Naive thymus-derived CD4-positive, alpha-beta T cell (primary cell): ENCODE data around the gene SIK2. TPM values are rescaled to one million over a fixed set of nuclear protein-coding genes. Genes with fewer than 3 reads are reported as not detected.

Experiments
- ATAC-seq: fragments of 150-1000 bp; cut with Tn5 transposase; 2 replicates; pipeline ENCODE4 v1.10.0; 2021; ENCODE audit warnings: mild to moderate bottlenecking, moderate library complexity
- CTCF ChIA-PET: fragments of 350-600 bp; sonication (Branson Sonifier 250); formaldehyde crosslinking; loops from one replicate; lab custom pipeline; 2021; ENCODE audit warnings: antibody characterized with exemption; lab: Charles Lee
- POLR2A ChIA-PET: fragments of 350-600 bp; sonication (Branson Sonifier 250); formaldehyde crosslinking; loops from one replicate; lab custom pipeline; 2021; ENCODE audit warnings: antibody characterized with exemption, inconsistent platforms; lab: Charles Lee
- DNase-seq, 9 donors: peaks; one replicate each; pipeline versions ENCODE4 v3.0.0 to v3.0.0-alpha.2; 2020 to 2022; ENCODE audit warnings: mixed read lengths in 1 of 9
- H3K27ac ChIP-seq: one replicate; pipeline ENCODE4 v1.7.0; 2013; ENCODE audit warnings: mild to moderate bottlenecking, low read depth, low read length, moderate library complexity
- H3K27me3 ChIP-seq, 2 donors: one replicate each; pipeline ENCODE4 v1.7.0; 2013; ENCODE audit warnings: low read length in 2 of 2, mild to moderate bottlenecking in 2 of 2, moderate library complexity in 2 of 2; ENCODE audit not compliant: control insufficient read depth in 2 of 2, insufficient read depth in 2 of 2
- H3K36me3 ChIP-seq, 3 experiments: 1 replicate in 2 of 3; 2 replicates in 1 of 3; pipeline ENCODE4 v1.7.0; 2013; ENCODE audit warnings: low read length in 3 of 3, mild to moderate bottlenecking in 3 of 3, moderate library complexity in 1 of 3; ENCODE audit not compliant: insufficient read depth in 3 of 3, control insufficient read depth in 2 of 3
- H3K4me1 ChIP-seq, 2 donors: one replicate each; pipeline ENCODE4 v1.7.0; 2013; ENCODE audit warnings: low read length in 2 of 2, mild to moderate bottlenecking in 2 of 2, moderate library complexity in 1 of 2; ENCODE audit not compliant: control insufficient read depth in 2 of 2, insufficient read depth in 2 of 2
- H3K4me3 ChIP-seq: 2 replicates; pipeline ENCODE4 v1.7.0; 2013; ENCODE audit warnings: mild to moderate bottlenecking, low read length
- H3K9me3 ChIP-seq, 3 experiments: 1 replicate in 2 of 3; 2 replicates in 1 of 3; pipeline ENCODE4 v1.7.0; 2013; ENCODE audit warnings: low read length in 3 of 3; ENCODE audit not compliant: control insufficient read depth in 2 of 3
- H3K27ac Mint-ChIP-seq, 9 donors: one replicate each; pipeline ENCODE4 v1.8.0; 2020 to 2022; ENCODE audit warnings: mixed read lengths in 9 of 9, mild to moderate bottlenecking in 8 of 9, moderate library complexity in 5 of 9, inconsistent platforms in 2 of 9
- H3K27me3 Mint-ChIP-seq, 5 donors: one replicate each; pipeline ENCODE4 v1.8.0; 2021 to 2022; ENCODE audit warnings: mixed read lengths in 5 of 5, mild to moderate bottlenecking in 1 of 5
- H3K36me3 Mint-ChIP-seq, 5 donors: one replicate each; pipeline ENCODE4 v1.8.0; 2020 to 2022; ENCODE audit warnings: mixed read lengths in 5 of 5, mild to moderate bottlenecking in 3 of 5, inconsistent platforms in 1 of 5
- H3K4me1 Mint-ChIP-seq, 7 donors: one replicate each; pipeline ENCODE4 v1.8.0; 2020 to 2022; ENCODE audit warnings: mixed read lengths in 7 of 7, mild to moderate bottlenecking in 3 of 7, inconsistent platforms in 1 of 7
- H3K4me3 Mint-ChIP-seq, 10 donors: one replicate each; pipeline ENCODE4 v1.8.0; 2020 to 2022; ENCODE audit warnings: mild to moderate bottlenecking in 10 of 10, mixed read lengths in 10 of 10, moderate library complexity in 6 of 10, inconsistent platforms in 2 of 10
- H3K9me3 Mint-ChIP-seq, 11 donors: one replicate each; pipeline ENCODE4 v1.8.0; 2020 to 2022; ENCODE audit warnings: mixed read lengths in 11 of 11, mild to moderate bottlenecking in 4 of 11, inconsistent platforms in 1 of 11, moderate library complexity in 1 of 11
- intact Hi-C, 2 donors: fragments of 100-400 bp; cut with micrococcal nuclease; formaldehyde crosslinking; loops; one replicate each; pipeline ENCODE4 v1.15.1; 2023
- polyA plus RNA-seq, 2 donors: library from polyadenylated mRNA; unstranded; fragments of 300-500 nt; fragmentation: Illumina TruSeq; gene quantifications; one replicate each; pipeline ENCODE4 v1.2.3, GENCODE V29; 2021
- total RNA-seq, 6 experiments: library from RNA in 5 of 6; stranded (reverse) in 5 of 6; gene quantifications; 1 replicate in 5 of 6; 2 replicates in 1 of 6; pipeline ENCODE4 v1.2.3 and lab custom pipeline; 2021 to 2026

Gene SIK2
- total RNA-seq: 10 to 100 TPM in 2 of 5 experiments, 1 to 10 TPM in 3; 7.3 to 12.9 (median 9.8) TPM
- polyA plus RNA-seq: under 1 TPM; 0.19 to 0.26 TPM
- 28.9 reads per million, percentile 59 among the genes with 10 or more reads in this experiment for total RNA-seq (lab: John Stamatoyannopoulos, UW)

GRCh38 chr11:111601979-111602864 is at the start of gene SIK2:
TSS of gene SIK2 (plus strand) at chr11:111602449. CDS start at chr11:111602564, 115 bp downstream.
- peaks cover 16 to 33% (median 25%) of the 10 kb centered on the region in 7 donors for H3K4me1 Mint-ChIP-seq
- peak; percentile 93 for ATAC-seq
- CTCF ChIA-PET: interaction anchor here (1.6 kb wide), 1 partner anchor 13 kb away, joined by 4 read pairs; no protein-coding TSS in a partner anchor

GRCh38 chr11:111554532-111554931 is 47.7 kb upstream of the SIK2 start:
- Histone ChIP-seq H3K4me3 (no peak overlapping the region), H3K36me3 (no peaks in the 10 kb centered on the region), H3K4me1 (no peaks in the 10 kb centered on the region), H3K27ac (no peak overlapping the region), H3K9me3 (peaks cover 0 to 5% (median 0%) of the 10 kb centered on the region in 3 experiments), H3K27me3 (no peaks in the 10 kb centered on the region)
- intact Hi-C loops: no loop called here
- Mint-ChIP-seq H3K27me3 (peaks cover 4 to 17% (median 13%) of the 10 kb centered on the region in 5 donors), H3K36me3 (peaks cover 0 to 13% (median 6%) of the 10 kb centered on the region in 5 donors), H3K4me1 (no peaks in the 10 kb centered on the region), H3K4me3 (no peak overlapping the region), H3K9me3 (peaks cover 0 to 17% (median 10%) of the 10 kb centered on the region in 11 donors), H3K27ac (no peak overlapping the region)
- ChIA-PET CTCF (no interaction called here), POLR2A (no interaction called here)
- DNase-seq (no peak), ATAC-seq (no peak)

More at GRCh38 chr11:111601979-111602864, at the start of gene SIK2:
- H3K36me3 Mint-ChIP-seq: peaks cover 0 to 4% (median 0%) of the 10 kb centered on the region in 5 donors
- peak within 1 kb of the TSS; percentile 93 for H3K27ac ChIP-seq
- H3K27me3 ChIP-seq: no peaks in the 10 kb centered on the region
- H3K9me3 ChIP-seq: no peaks in the 10 kb centered on the region
- H3K9me3 Mint-ChIP-seq: peaks cover 0 to 4% (median 0%) of the 10 kb centered on the region in 11 donors
- H3K4me1 ChIP-seq: peaks cover 8 to 11% of the 10 kb centered on the region in 2 donors
- H3K4me3 Mint-ChIP-seq: peak within 1 kb of the TSS; percentile 92 to 99 (median 96)
- H3K36me3 ChIP-seq: peaks cover 0 to 4% (median 0%) of the 10 kb centered on the region in 3 experiments
- peaks cover 0 to 6% (median 0%) of the 10 kb centered on the region in 5 donors for H3K27me3 Mint-ChIP-seq
- peak within 1 kb of the TSS; percentile 84 to 99 (median 95) for H3K27ac Mint-ChIP-seq
- intact Hi-C loops: loop anchor here (1.0 to 5.0 kb wide), 12 partner anchors 15 to 625 kb away; partner anchors contain the start of genes ALG9 (in 2 of the 2), CFAP68 (in 2 of the 2), FDXACB1 (in 2 of the 2) and PPP2R1B (in 2 of the 2)
- DNase-seq: peak; percentile 77 to 90 (median 81)
- POLR2A ChIA-PET: interaction anchor here (0.9 to 1.5 kb wide), 3 partner anchors 163 to 174 kb away, joined by 3 to 4 read pairs (median 4); partner anchors contain the start of gene PPP2R1B
- H3K4me3 ChIP-seq: peak within 1 kb of the TSS; percentile 77

- intact Hi-C loops: no loop called here
- no peak for DNase-seq
- POLR2A ChIA-PET: no interaction called here
- CTCF ChIA-PET: no interaction called here
- no peak overlapping the region for H3K27ac Mint-ChIP-seq
- H3K4me3 Mint-ChIP-seq: no peak overlapping the region
- no peaks in the 10 kb centered on the region for H3K4me1 Mint-ChIP-seq
- peaks cover 0 to 5% (median 0%) of the 10 kb centered on the region in 3 experiments for H3K9me3 ChIP-seq
- H3K27me3 ChIP-seq: no peaks in the 10 kb centered on the region
- no peak overlapping the region for H3K27ac ChIP-seq
- peaks cover 0 to 17% (median 10%) of the 10 kb centered on the region in 11 donors for H3K9me3 Mint-ChIP-seq
- peaks cover 0 to 13% (median 6%) of the 10 kb centered on the region in 5 donors for H3K36me3 Mint-ChIP-seq
- H3K27me3 Mint-ChIP-seq: peaks cover 4 to 19% (median 10%) of the 10 kb centered on the region in 5 donors
- no peak overlapping the region for H3K4me3 ChIP-seq
- no peaks in the 10 kb centered on the region for H3K4me1 ChIP-seq
- no peaks in the 10 kb centered on the region for H3K36me3 ChIP-seq
- ATAC-seq: no peak
Measured at GRCh38 chr11:111555255-111555654, 47.0 kb upstream of the SIK2 start.

- intact Hi-C loops: no loop called here
- Histone ChIP-seq H3K27me3 (no peaks in the 10 kb centered on the region), H3K36me3 (no peaks in the 10 kb centered on the region), H3K4me3 (no peak overlapping the region), H3K27ac (no peak overlapping the region), H3K9me3 (peaks cover 0 to 5% (median 0%) of the 10 kb centered on the region in 3 experiments), H3K4me1 (no peaks in the 10 kb centered on the region)
- Mint-ChIP-seq H3K27me3 (peaks cover 0 to 9% (median 4%) of the 10 kb centered on the region in 5 donors), H3K36me3 (peaks cover 0 to 13% (median 6%) of the 10 kb centered on the region in 5 donors), H3K27ac (peak overlapping the region in 1 of 9 donors; percentile 13), H3K4me3 (no peak overlapping the region), H3K4me1 (peaks cover 0 to 1% (median 0%) of the 10 kb centered on the region in 7 donors), H3K9me3 (peaks cover 0 to 17% (median 10%) of the 10 kb centered on the region in 11 donors)
- DNase-seq: no peak
- ATAC-seq: no peak
- CTCF ChIA-PET: no interaction called here
- POLR2A ChIA-PET: no interaction called here
Measured at GRCh38 chr11:111557425-111558111, 44.7 kb upstream of the SIK2 start.

GRCh38 chr11:111559800-111560464 is 42.3 kb upstream of the SIK2 start:
- no peak overlapping the region for H3K27ac Mint-ChIP-seq
- no peaks in the 10 kb centered on the region for H3K36me3 ChIP-seq
- no peak overlapping the region for H3K27ac ChIP-seq
- ChIA-PET POLR2A (no interaction called here), CTCF (interaction anchor here (1.0 to 1.9 kb wide), 2 partner anchors 217 to 280 kb away, joined by 5 to 6 read pairs; no protein-coding TSS in a partner anchor)
- ATAC-seq: no peak
- no peak overlapping the region for H3K4me3 Mint-ChIP-seq
- DNase-seq: no peak
- H3K4me1 Mint-ChIP-seq: peaks cover 0 to 1% (median 0%) of the 10 kb centered on the region in 7 donors
- H3K27me3 ChIP-seq: no peaks in the 10 kb centered on the region
- no peak overlapping the region for H3K4me3 ChIP-seq
- H3K36me3 Mint-ChIP-seq: peaks cover 0 to 13% (median 6%) of the 10 kb centered on the region in 5 donors
- no peaks in the 10 kb centered on the region for H3K4me1 ChIP-seq
- peaks cover 0 to 17% (median 10%) of the 10 kb centered on the region in 11 donors for H3K9me3 Mint-ChIP-seq
- intact Hi-C loops: no loop called here
- peaks cover 0 to 5% (median 0%) of the 10 kb centered on the region in 3 experiments for H3K9me3 ChIP-seq
- peaks cover 0 to 6% (median 4%) of the 10 kb centered on the region in 5 donors for H3K27me3 Mint-ChIP-seq
